Naive B cell (primary cell): ENCODE data around the gene PSMB9. TPM values are rescaled to one million over a fixed set of nuclear protein-coding genes. Genes with fewer than 3 reads are reported as not detected.
A peak's percentile ranks its signal among the peaks of the same experiment; 100 is the strongest.
"Not testable (repeated sequence)": the region's sequence is repeated elsewhere in the genome, so short reads cannot be mapped to it uniquely, and the experiment has no call there.

ENCODE experiments used
- ATAC-seq, 2 donors: fragments of 150-1000 bp; cut with Tn5 transposase; 2 replicates each; pipeline ENCODE4 v1.10.0; 2021; ENCODE audit warnings: low read depth in 2 of 2, mild to moderate bottlenecking in 2 of 2, moderate library complexity in 2 of 2
- DNase-seq: peaks from one replicate; pipeline ENCODE4 v3.0.0; 2022
- H3K27ac Mint-ChIP-seq, 6 donors: one replicate each; pipeline ENCODE4 v1.8.0; 2020 to 2022; ENCODE audit warnings: mild to moderate bottlenecking in 6 of 6, mixed read lengths in 6 of 6, moderate library complexity in 5 of 6, inconsistent platforms in 2 of 6
- H3K27me3 Mint-ChIP-seq, 3 donors: one replicate each; pipeline ENCODE4 v1.8.0; 2021 to 2022; ENCODE audit warnings: mixed read lengths in 3 of 3, mild to moderate bottlenecking in 1 of 3
- H3K36me3 Mint-ChIP-seq, 2 donors: one replicate each; pipeline ENCODE4 v1.8.0; 2020 to 2022; ENCODE audit warnings: mixed read lengths in 2 of 2, inconsistent platforms in 1 of 2, mild to moderate bottlenecking in 1 of 2
- H3K4me1 Mint-ChIP-seq, 3 donors: one replicate each; pipeline ENCODE4 v1.8.0; 2020 to 2022; ENCODE audit warnings: mixed read lengths in 3 of 3, inconsistent platforms in 1 of 3, mild to moderate bottlenecking in 1 of 3, moderate library complexity in 1 of 3
- H3K4me3 Mint-ChIP-seq, 8 donors: one replicate each; pipeline ENCODE4 v1.8.0; 2020 to 2022; ENCODE audit warnings: mild to moderate bottlenecking in 8 of 8, mixed read lengths in 8 of 8, moderate library complexity in 8 of 8, inconsistent platforms in 2 of 8
- H3K9me3 Mint-ChIP-seq, 7 donors: one replicate each; pipeline ENCODE4 v1.8.0; 2020 to 2022; ENCODE audit warnings: mixed read lengths in 7 of 7, mild to moderate bottlenecking in 5 of 7, inconsistent platforms in 2 of 7, moderate library complexity in 1 of 7
- polyA plus RNA-seq, 6 donors: library from polyadenylated mRNA; unstranded; fragments of 300-500 nt; fragmentation: Illumina TruSeq; gene quantifications; one replicate each; pipeline ENCODE4 v1.2.3, GENCODE V29; 2021; ENCODE audit warnings: low read depth in 6 of 6

PSMB9 gene
- polyA plus RNA-seq: 100 to 1,000 TPM; 347 to 677 (median 445) TPM

- Mint-ChIP-seq H3K27ac (peak within 1 kb of the TSS; percentile 97 to 100 (median 100)), H3K4me3 (peak within 1 kb of the TSS; percentile 93 to 100 (median 100)), H3K9me3 (no peaks in the 10 kb centered on the region), H3K36me3 (peaks cover 37 to 59% of the 10 kb centered on the region in 2 donors), H3K27me3 (no peaks in the 10 kb centered on the region), H3K4me1 (peaks cover 66 to 80% (median 80%) of the 10 kb centered on the region in 3 donors)
- peak; percentile 93 for DNase-seq
- ATAC-seq: peak; percentile 79 to 80
Observed at GRCh38 chr6:32853541-32854375, at the start of gene PSMB9, which contains the start of gene TAP1. Gene PSMB9, plus strand, starts transcription at chr6:32854192. Its CDS starts 38 bp downstream, at chr6:32854230. Gene TAP1, minus strand, starts transcription at chr6:32853704. Its CDS starts 68 bp downstream, at chr6:32853636.

GRCh38 chr6:32805404-32805803 is 48.6 kb upstream of the PSMB9 start:
- Mint-ChIP-seq H3K36me3 (peaks cover 13 to 20% of the 10 kb centered on the region in 2 donors), H3K4me1 (peaks cover 19 to 47% (median 39%) of the 10 kb centered on the region in 3 donors), H3K9me3 (peaks cover 0 to 19% (median 8%) of the 10 kb centered on the region in 7 donors)
- ATAC-seq, H3K27me3 Mint-ChIP-seq, H3K27ac Mint-ChIP-seq, DNase-seq, H3K4me3 Mint-ChIP-seq: not testable (repeated sequence)

GRCh38 chr6:32807020-32807580 is 46.9 kb upstream of the PSMB9 start:
- Mint-ChIP-seq H3K9me3 (peaks cover 0 to 11% (median 7%) of the 10 kb centered on the region in 7 donors), H3K4me3 (peak overlapping the region in 1 of 8 donors; percentile 47), H3K27me3 (no peaks in the 10 kb centered on the region), H3K4me1 (peaks cover 30 to 51% (median 50%) of the 10 kb centered on the region in 3 donors), H3K27ac (peak overlapping the region in 2 of 6 donors; percentile 39 to 72), H3K36me3 (peaks cover 16 to 26% of the 10 kb centered on the region in 2 donors)
- ATAC-seq: peak in 1 of 2 donors; percentile 20
- DNase-seq: no peak

GRCh38 chr6:32809171-32809570 is 44.8 kb upstream of the PSMB9 start:
- Mint-ChIP-seq H3K4me3 (no peak overlapping the region), H3K36me3 (peaks cover 31 to 44% of the 10 kb centered on the region in 2 donors), H3K27me3 (no peaks in the 10 kb centered on the region), H3K4me1 (peaks cover 45 to 59% (median 58%) of the 10 kb centered on the region in 3 donors), H3K27ac (no peak overlapping the region), H3K9me3 (peaks cover 0 to 8% (median 3%) of the 10 kb centered on the region in 7 donors)
- no peak for ATAC-seq
- DNase-seq: no peak

- ATAC-seq: no peak
- no peaks in the 10 kb centered on the region for H3K27me3 Mint-ChIP-seq
- peak overlapping the region in 5 of 6 donors; percentile 78 to 100 (median 99) for H3K27ac Mint-ChIP-seq
- H3K36me3 Mint-ChIP-seq: peaks cover 29 to 49% of the 10 kb centered on the region in 2 donors
- H3K4me3 Mint-ChIP-seq: peak overlapping the region; percentile 94 to 100 (median 100)
- DNase-seq: no peak
- peaks cover 62 to 70% (median 69%) of the 10 kb centered on the region in 3 donors for H3K4me1 Mint-ChIP-seq
- H3K9me3 Mint-ChIP-seq: peaks cover 0 to 6% (median 0%) of the 10 kb centered on the region in 7 donors
Observed at GRCh38 chr6:32814145-32814544, 39.8 kb upstream of the PSMB9 start.

GRCh38 chr6:32815115-32815514 is 38.9 kb upstream of the PSMB9 start:
- H3K4me1 Mint-ChIP-seq: peaks cover 71 to 78% (median 77%) of the 10 kb centered on the region in 3 donors
- H3K27ac Mint-ChIP-seq: peak overlapping the region; percentile 97 to 100 (median 100)
- peaks cover 29 to 46% of the 10 kb centered on the region in 2 donors for H3K36me3 Mint-ChIP-seq
- H3K27me3 Mint-ChIP-seq: no peaks in the 10 kb centered on the region
- DNase-seq (no peak), ATAC-seq (no peak)
- peaks cover 0 to 6% (median 0%) of the 10 kb centered on the region in 7 donors for H3K9me3 Mint-ChIP-seq
- peak overlapping the region; percentile 94 to 100 (median 100) for H3K4me3 Mint-ChIP-seq

GRCh38 chr6:32815996-32816395 is 38.0 kb upstream of the PSMB9 start:
- DNase-seq: peak; percentile 78
- peaks cover 0 to 6% (median 0%) of the 10 kb centered on the region in 7 donors for H3K9me3 Mint-ChIP-seq

GRCh38 chr6:32816746-32817204 is 37.2 kb upstream of the PSMB9 start, which contains the start of gene HLA-DOB:
Gene HLA-DOB, minus strand, starts transcription at chr6:32817002. Its CDS starts 51 bp downstream, at chr6:32816951.
- Mint-ChIP-seq H3K9me3 (peaks cover 0 to 6% (median 0%) of the 10 kb centered on the region in 7 donors), H3K4me1 (peaks cover 81 to 83% (median 83%) of the 10 kb centered on the region in 3 donors), H3K36me3 (peaks cover 24 to 33% of the 10 kb centered on the region in 2 donors), H3K27ac (peak within 1 kb of the TSS; percentile 97 to 100 (median 100)), H3K27me3 (no peaks in the 10 kb centered on the region), H3K4me3 (peak within 1 kb of the TSS; percentile 94 to 100 (median 100))
- ATAC-seq (peak; percentile 76), DNase-seq (peak; percentile 78)

More at GRCh38 chr6:32815996-32816395, 38.0 kb upstream of the PSMB9 start:
- Mint-ChIP-seq H3K27ac (peak overlapping the region; percentile 97 to 100 (median 100)), H3K4me1 (peaks cover 75 to 79% (median 79%) of the 10 kb centered on the region in 3 donors), H3K4me3 (peak overlapping the region; percentile 94 to 100 (median 100)), H3K36me3 (peaks cover 24 to 37% of the 10 kb centered on the region in 2 donors), H3K27me3 (no peaks in the 10 kb centered on the region)
- peak; percentile 82 to 83 for ATAC-seq

- no peak for DNase-seq
- peak overlapping the region in 5 of 8 donors; percentile 4 to 30 (median 18) for H3K4me3 Mint-ChIP-seq
- no peaks in the 10 kb centered on the region for H3K27me3 Mint-ChIP-seq
- peaks cover 63 to 72% (median 68%) of the 10 kb centered on the region in 3 donors for H3K4me1 Mint-ChIP-seq
- peaks cover 11 to 16% of the 10 kb centered on the region in 2 donors for H3K36me3 Mint-ChIP-seq
- H3K9me3 Mint-ChIP-seq: peaks cover 0 to 6% (median 0%) of the 10 kb centered on the region in 7 donors
- ATAC-seq: no peak
- H3K27ac Mint-ChIP-seq: peak overlapping the region; percentile 29 to 97 (median 48)
Observed at GRCh38 chr6:32818867-32819266, 35.1 kb upstream of the PSMB9 start.

GRCh38 chr6:32819729-32820128 is 34.3 kb upstream of the PSMB9 start:
- peaks cover 54 to 63% (median 61%) of the 10 kb centered on the region in 3 donors for H3K4me1 Mint-ChIP-seq

GRCh38 chr6:32825966-32826365 is 28.0 kb upstream of the PSMB9 start:
- ATAC-seq (no peak), DNase-seq (no peak)
- Mint-ChIP-seq H3K4me3 (no peak overlapping the region), H3K4me1 (peaks cover 18 to 34% (median 22%) of the 10 kb centered on the region in 3 donors), H3K27me3 (no peaks in the 10 kb centered on the region), H3K36me3 (peaks cover 5 to 23% of the 10 kb centered on the region in 2 donors), H3K9me3 (no peaks in the 10 kb centered on the region), H3K27ac (peak overlapping the region in 1 of 6 donors; percentile 70)

More at GRCh38 chr6:32819729-32820128, 34.3 kb upstream of the PSMB9 start:
- Mint-ChIP-seq H3K27ac (peak overlapping the region in 5 of 6 donors; percentile 32 to 97 (median 96)), H3K27me3 (no peaks in the 10 kb centered on the region), H3K36me3 (peaks cover 4 to 8% of the 10 kb centered on the region in 2 donors), H3K9me3 (peaks cover 0 to 6% (median 0%) of the 10 kb centered on the region in 7 donors), H3K4me3 (peak overlapping the region in 5 of 8 donors; percentile 4 to 69 (median 47))
- ATAC-seq (no peak), DNase-seq (no peak)

GRCh38 chr6:32827025-32827424 is 27.0 kb upstream of the PSMB9 start:
- ATAC-seq (no peak), DNase-seq (no peak)
- peaks cover 15 to 32% (median 15%) of the 10 kb centered on the region in 3 donors for H3K4me1 Mint-ChIP-seq
- no peaks in the 10 kb centered on the region for H3K9me3 Mint-ChIP-seq
- no peaks in the 10 kb centered on the region for H3K27me3 Mint-ChIP-seq
- H3K36me3 Mint-ChIP-seq: peaks cover 5 to 33% of the 10 kb centered on the region in 2 donors
- H3K27ac Mint-ChIP-seq: peak overlapping the region in 3 of 6 donors; percentile 14 to 26 (median 19)
- H3K4me3 Mint-ChIP-seq: no peak overlapping the region
